ENCODE data around the gene MORC4.

The MORC4 gene

DNA sequence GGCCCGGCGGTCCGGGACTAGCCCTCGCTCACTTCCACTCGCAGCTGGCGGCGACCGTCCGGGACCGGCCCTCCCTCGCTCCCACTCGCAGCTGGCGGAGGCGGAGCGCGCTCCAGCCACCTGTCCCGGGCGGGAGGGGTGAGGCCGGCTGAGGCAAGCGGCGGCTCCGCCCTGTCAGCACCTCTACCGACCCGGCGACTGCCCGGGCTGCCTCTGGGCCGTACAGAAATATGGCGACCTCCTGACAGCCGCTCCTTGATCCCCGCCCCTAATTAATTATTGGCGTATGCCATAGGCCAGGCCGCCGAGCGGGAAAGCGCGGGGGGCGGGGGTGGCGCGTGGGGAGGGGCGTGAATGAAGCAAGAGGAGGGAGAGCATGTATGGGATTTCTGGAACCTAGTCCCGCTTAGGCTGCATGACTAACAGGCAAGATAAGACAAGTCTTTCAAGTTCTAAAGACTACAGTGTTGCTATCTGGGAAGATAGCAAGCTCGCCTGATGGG lies at the start of gene MORC4:
Gene MORC4 (minus strand): TSS at position 200 of the 503 bp plus-strand sequence. CDS start 243 bp downstream, outside the sequence.
- TF ChIP-seq CTCF (IDR thresholded peaks at IDR 0.05; ENCODE audit: low read depth, low read length): no peak
- H3K4me3 ChIP-seq (ENCODE audit: low read depth, low read length): peak within 1 kb of the TSS; percentile 51
- DNase-seq (ENCODE audit: low read depth, low spot score): peak; percentile 79
- in situ Hi-C loops (cut with HindIII; ENCODE audit: low sequenced_read_pairs): no loop called here

GRCh38 chrX:107047622-107048021 lies 47.6 kb upstream of the MORC4 start:
- no peak overlapping the region for H3K4me3 ChIP-seq (ENCODE audit: low read depth, low read length)
- TF ChIP-seq CTCF (IDR thresholded peaks at IDR 0.05; ENCODE audit: low read depth, low read length): no peak
- in situ Hi-C loops (cut with HindIII; ENCODE audit: low sequenced_read_pairs): no loop called here
- no peak for DNase-seq (ENCODE audit: low read depth, low spot score)

DNA sequence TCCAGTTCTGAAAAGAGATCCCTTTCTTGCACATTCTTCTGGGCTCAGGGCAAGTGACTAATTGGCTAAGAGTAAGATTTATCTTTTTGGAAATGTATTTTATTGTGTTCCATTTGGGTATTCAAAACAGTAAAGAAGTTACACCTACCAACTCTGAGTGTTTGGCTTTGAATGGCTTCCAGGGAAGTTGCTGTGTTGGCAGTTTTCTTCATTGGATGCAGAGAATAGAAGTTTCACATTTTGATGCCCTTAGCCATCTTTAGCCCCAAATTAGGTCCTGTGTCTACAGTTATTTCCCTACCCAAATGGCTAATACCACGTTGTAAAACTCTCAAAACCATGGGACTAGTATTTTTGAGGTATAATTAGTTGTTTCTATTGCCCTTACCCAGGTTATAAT lies 29.7 kb upstream of the MORC4 start:
- in situ Hi-C loops (cut with HindIII; ENCODE audit: low sequenced_read_pairs): no loop called here
- H3K4me3 ChIP-seq (ENCODE audit: low read depth, low read length): no peak overlapping the region
- TF ChIP-seq CTCF (IDR thresholded peaks at IDR 0.05; ENCODE audit: low read depth, low read length): no peak
- no peak for DNase-seq (ENCODE audit: low read depth, low spot score)

GRCh38 chrX:107025545-107025944 lies 25.5 kb upstream of the MORC4 start:
- in situ Hi-C loops (cut with HindIII; ENCODE audit: low sequenced_read_pairs): no loop called here
- peak; percentile 54 for TF ChIP-seq CTCF (IDR thresholded peaks at IDR 0.05; ENCODE audit: low read depth, low read length)
- DNase-seq (ENCODE audit: low read depth, low spot score): peak; percentile 14
- H3K4me3 ChIP-seq (ENCODE audit: low read depth, low read length): no peak overlapping the region

- in situ Hi-C loops (cut with HindIII; ENCODE audit: low sequenced_read_pairs): no loop called here
- DNase-seq (ENCODE audit: low read depth, low spot score): no peak
- TF ChIP-seq CTCF (IDR thresholded peaks at IDR 0.05; ENCODE audit: low read depth, low read length): no peak
- H3K4me3 ChIP-seq (ENCODE audit: low read depth, low read length): no peak overlapping the region
These were observed 14.9 kb upstream of the MORC4 start for GRCh38 chrX:107014936-107015335.

DNA sequence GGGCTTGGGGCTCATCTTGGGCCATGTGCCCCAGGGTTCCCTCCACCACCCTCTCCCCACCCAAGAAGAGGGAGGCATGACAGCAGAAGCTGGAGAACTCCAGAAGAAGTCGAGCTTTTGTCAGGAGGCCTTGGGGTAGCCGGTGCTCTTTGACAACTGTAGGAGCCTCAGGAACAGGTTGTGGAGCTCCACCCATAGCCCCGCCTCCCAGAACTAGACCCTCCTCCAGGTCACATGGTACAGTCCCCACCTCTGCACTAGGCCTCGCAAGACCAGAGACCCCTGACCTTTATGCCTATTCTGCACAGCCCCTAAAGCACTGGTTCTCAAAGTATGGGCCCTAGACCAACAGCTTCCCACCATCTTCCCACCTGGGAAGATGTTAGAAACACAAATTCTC lies 8.0 kb upstream of the MORC4 start:
- DNase-seq (ENCODE audit: low read depth, low spot score): no peak
- H3K4me3 ChIP-seq (ENCODE audit: low read depth, low read length): no peak overlapping the region
- in situ Hi-C loops (cut with HindIII; ENCODE audit: low sequenced_read_pairs): no loop called here
- TF ChIP-seq CTCF (IDR thresholded peaks at IDR 0.05; ENCODE audit: low read depth, low read length): no peak
